Stimulated activated CD4-positive, alpha-beta T cell treated with anti-CD3 and anti-CD28 coated beads, Interleukin-1b, Interleukin-23, amount 100 ng/mL, for 1 hour (primary cell): ENCODE results near the gene CLIP4.

ENCODE experiments used
- DNase-seq, 2 donors: peaks; one replicate each; pipeline ENCODE4 v3.0.0-alpha.2; 2020; ENCODE audit warnings: low read depth in 2 of 2

The CLIP4 gene

GRCh38 chr2:29222381-29223179, 107.4 kb downstream of the CLIP4 start:
- no peak for DNase-seq

GRCh38 chr2:29223257-29223656, 108.0 kb downstream of the CLIP4 start:
- DNase-seq: no peak

GRCh38 chr2:29223851-29224692, 108.9 kb downstream of the CLIP4 start:
- no peak for DNase-seq

GRCh38 chr2:29224693-29225551, 109.7 kb downstream of the CLIP4 start:
- no peak for DNase-seq

DNA sequence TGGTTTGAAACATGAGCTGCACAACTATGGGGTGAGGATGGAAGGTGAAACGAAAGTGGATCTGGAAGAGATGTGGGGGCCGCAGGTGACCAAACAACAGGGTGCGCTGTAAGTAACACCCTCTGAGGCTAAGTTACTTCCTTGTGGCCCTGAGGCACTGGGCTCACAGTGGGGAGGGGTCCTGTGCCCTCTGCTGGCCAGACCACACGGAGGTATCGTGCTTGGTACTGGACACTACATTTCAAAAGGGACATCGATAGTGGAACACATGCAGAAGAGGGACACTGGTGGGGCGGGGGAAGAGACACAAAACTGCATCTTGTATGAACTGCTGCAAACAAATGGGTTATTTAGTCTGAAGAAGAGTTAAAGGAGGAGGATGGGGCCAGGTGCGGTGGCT, 110.6 kb downstream of the CLIP4 start:
- DNase-seq: no peak

- DNase-seq: no peak
Measured at GRCh38 chr2:29226375-29226774, 111.2 kb downstream of the CLIP4 start.

DNA sequence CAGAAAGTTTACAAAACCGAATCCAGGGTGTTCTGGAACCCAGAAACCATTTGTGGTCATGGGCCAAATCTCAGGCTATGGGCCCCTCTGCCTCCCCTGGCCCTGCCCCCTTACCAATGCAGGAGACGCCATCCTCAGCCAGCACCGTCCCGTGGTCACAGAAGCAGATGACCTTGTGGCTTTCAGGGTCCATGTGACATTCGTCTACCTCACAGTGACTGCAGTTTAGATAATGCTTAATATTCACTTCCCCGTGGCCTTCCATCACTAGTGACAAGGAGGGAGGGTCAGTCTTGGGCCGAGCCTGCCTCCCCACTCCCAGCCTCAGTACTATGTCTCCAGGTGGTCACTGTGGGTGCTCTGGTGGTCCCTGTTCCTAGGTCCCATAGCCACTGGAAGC, 111.6 kb downstream of the CLIP4 start:
- DNase-seq: no peak

GRCh38 chr2:29227935-29228675, 112.9 kb downstream of the CLIP4 start:
- no peak for DNase-seq

GRCh38 chr2:29228947-29229346, 113.7 kb downstream of the CLIP4 start:
- no peak for DNase-seq

GRCh38 chr2:29229640-29230039, 114.4 kb downstream of the CLIP4 start:
- DNase-seq: no peak

DNA sequence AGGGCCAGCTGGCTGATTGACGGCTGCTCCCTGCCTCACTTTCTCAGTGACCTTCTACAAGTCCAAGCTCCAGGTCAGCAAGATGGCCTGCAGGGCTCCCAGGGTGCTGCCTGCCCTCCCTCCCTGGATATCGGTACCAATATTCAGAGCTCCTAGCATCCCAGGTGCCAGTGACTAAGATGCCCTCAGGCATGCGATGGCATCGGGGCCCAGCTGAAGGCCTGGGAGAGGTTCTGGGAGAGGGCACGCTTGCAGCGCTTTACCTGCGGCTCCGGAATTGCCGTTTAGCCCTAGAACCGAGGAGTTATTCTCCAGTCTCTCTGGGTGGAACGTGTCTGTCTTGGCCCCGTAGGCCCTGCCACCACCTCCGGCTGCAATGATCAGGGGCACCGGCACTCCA, 116.8 kb downstream of the CLIP4 start:
- no peak for DNase-seq

DNA sequence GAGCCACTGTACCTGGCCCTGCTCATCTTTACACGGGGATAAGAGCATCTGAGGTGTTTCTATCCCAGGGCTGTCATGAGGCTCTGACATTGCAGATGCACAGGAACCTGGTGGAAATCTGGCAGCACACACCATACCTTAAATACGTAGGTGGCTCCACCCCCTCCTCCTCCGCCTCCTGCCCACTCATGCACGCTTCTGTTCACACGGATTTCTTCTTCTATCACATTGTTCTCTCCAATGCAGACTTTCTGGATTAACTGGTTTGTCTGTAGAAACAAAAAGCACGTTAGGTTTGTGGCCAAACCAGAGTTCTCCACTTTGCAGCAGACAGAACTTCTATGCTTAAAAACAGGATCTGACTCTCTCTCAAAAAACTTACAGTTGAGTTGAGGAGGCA, 118.2 kb downstream of the CLIP4 start:
- no peak for DNase-seq

DNA sequence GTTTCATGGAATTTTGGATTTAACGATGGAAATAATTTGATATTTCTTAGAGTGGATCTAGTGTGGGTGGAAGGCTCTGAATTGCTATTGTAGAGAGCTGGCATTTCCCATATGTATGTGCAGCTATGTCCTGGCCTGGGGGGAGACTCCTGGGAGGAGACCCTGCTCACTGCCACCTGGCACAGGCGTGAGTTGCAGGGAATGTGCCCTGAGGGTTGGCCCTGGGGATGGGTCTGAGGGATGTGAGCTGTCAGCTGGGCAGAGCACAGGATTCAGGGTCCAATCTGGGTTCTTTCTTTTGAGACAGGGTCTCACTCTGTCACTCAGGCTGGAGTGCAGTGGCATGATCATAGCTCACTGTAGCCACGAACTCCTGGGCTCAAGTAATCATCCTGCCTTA, 120.2 kb downstream of the CLIP4 start:
- DNase-seq: no peak

- DNase-seq: no peak
Measured at GRCh38 chr2:29236074-29236473, 120.9 kb downstream of the CLIP4 start.

DNA sequence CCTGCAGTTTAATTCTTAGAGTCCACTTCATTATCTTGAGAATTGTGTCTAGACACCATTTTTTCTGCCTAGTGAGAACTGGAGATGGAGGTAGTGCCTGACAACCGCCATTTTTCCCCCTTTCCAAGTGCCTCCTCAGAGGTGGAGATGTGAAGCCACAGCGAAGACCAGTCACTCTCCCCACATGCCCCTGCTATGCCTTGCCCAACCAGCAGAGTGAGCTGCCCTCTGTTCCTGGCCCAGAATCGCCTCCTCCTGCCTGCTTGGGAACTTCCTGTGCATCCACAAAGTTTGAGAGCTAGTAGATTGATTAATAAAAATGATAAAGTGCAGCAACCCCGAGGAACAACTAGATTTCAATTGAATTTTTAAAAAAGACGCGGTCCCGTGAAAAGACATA, 123.3 kb downstream of the CLIP4 start:
- no peak for DNase-seq
